OCI-LY1 (cell line): Measurements from ENCODE around the gene VCAN.

ENCODE experiments used
- H2AFZ ChIP-seq: fragments of 200-600 bp; sonication (generic), shearing (Covaris generic); 2 replicates; pipeline ENCODE4 v1.6.0; 2014; ENCODE audit warnings: antibody characterized with exemption, mild to moderate bottlenecking, low read length
- H3F3A ChIP-seq: fragments of 200-600 bp; sonication (generic), shearing (Covaris generic); 2 replicates; pipeline ENCODE4 v1.6.0; 2014; ENCODE audit warnings: mild to moderate bottlenecking, antibody characterized with exemption, low read length, moderate library complexity; ENCODE audit not compliant: insufficient read depth
- H3K27ac ChIP-seq: fragments of 200-600 bp; sonication (generic); 2 replicates; pipeline ENCODE4 v1.5.1; 2014; ENCODE audit warnings: low read length, mixed run types, mild to moderate bottlenecking, low read depth; ENCODE audit not compliant: poor library complexity, severe bottlenecking
- H3K27me3 ChIP-seq: fragments of 200-600 bp; sonication (generic); 2 replicates; pipeline ENCODE4 v1.6.0; 2014; ENCODE audit warnings: antibody characterized with exemption, mild to moderate bottlenecking, low read length, moderate library complexity; ENCODE audit not compliant: insufficient read depth
- H3K36me3 ChIP-seq: fragments of 200-600 bp; sonication (generic); 2 replicates; pipeline ENCODE4 v1.6.1; 2014; ENCODE audit warnings: mild to moderate bottlenecking, antibody characterized with exemption, low read length, moderate library complexity, mixed read lengths; ENCODE audit not compliant: insufficient read depth
- H3K4me1 ChIP-seq: fragments of 200-600 bp; sonication (generic); 2 replicates; pipeline ENCODE4 v1.5.1; 2014; ENCODE audit warnings: mild to moderate bottlenecking, low read length, moderate library complexity; ENCODE audit not compliant: insufficient read depth, severe bottlenecking
- H3K4me2 ChIP-seq: fragments of 200-600 bp; sonication (generic), shearing (Covaris generic); 2 replicates; pipeline ENCODE4 v1.6.1; 2014; ENCODE audit warnings: low read length
- H3K4me3 ChIP-seq: fragments of 200-600 bp; sonication (generic); 2 replicates; pipeline ENCODE4 v1.5.1; 2014; ENCODE audit warnings: low read length, low read depth, mild to moderate bottlenecking, mixed read lengths; ENCODE audit not compliant: poor library complexity, severe bottlenecking
- H3K79me2 ChIP-seq: fragments of 200-600 bp; shearing (Covaris generic); 2 replicates; pipeline ENCODE4 v1.6.1; 2016; ENCODE audit warnings: mixed run types, low read length, mixed read lengths; ENCODE audit not compliant: insufficient read depth
- H3K9ac ChIP-seq: fragments of 200-600 bp; sonication (generic), shearing (Covaris generic); 2 replicates; pipeline ENCODE4 v1.6.1; 2014; ENCODE audit warnings: mild to moderate bottlenecking, low read length, mixed read lengths
- H3K9me2 ChIP-seq: fragments of 200-600 bp; sonication (generic), shearing (Covaris generic); 2 replicates; pipeline ENCODE4 v1.6.1; 2014; ENCODE audit warnings: low read depth, mild to moderate bottlenecking, low read length, mixed read lengths
- H3K9me3 ChIP-seq: fragments of 200-600 bp; shearing (Covaris generic); 2 replicates; pipeline ENCODE4 v1.6.1; 2014; ENCODE audit warnings: low read length, mixed read lengths
- H4K20me1 ChIP-seq: fragments of 200-600 bp; sonication (generic), shearing (Covaris generic); 2 replicates; pipeline ENCODE4 v1.6.0; 2016; ENCODE audit warnings: mild to moderate bottlenecking, low read length; ENCODE audit not compliant: insufficient read depth
- CTCF ChIP-seq: fragments of 200-600 bp; sonication (generic), shearing (Covaris generic); IDR thresholded peaks from 2 replicates; pipeline ENCODE4 v1.5.1; 2017; ENCODE audit warnings: mild to moderate bottlenecking, antibody characterized with exemption, low read length, moderate library complexity, mixed read lengths
- EZH2 ChIP-seq: fragments of 200-600 bp; sonication (generic), shearing (Covaris generic); IDR thresholded peaks from 2 replicates; pipeline ENCODE4 v1.8.0; 2017; ENCODE audit warnings: borderline replicate concordance, mixed run types, mild to moderate bottlenecking, antibody characterized with exemption, low read length, moderate library complexity, mixed read lengths

Gene VCAN

DNA sequence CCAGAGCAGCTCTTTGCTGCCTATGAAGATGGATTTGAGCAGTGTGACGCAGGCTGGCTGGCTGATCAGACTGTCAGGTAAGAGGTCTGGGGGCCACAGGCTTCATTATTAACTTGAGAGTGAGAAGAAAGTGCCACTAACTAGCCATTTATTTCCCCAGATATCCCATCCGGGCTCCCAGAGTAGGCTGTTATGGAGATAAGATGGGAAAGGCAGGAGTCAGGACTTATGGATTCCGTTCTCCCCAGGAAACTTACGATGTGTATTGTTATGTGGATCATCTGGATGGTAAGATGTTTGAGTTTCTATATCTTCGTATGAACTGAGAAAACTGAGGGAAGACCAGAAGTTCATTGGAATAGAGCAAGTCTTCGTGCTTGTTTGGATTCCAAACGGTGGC, 22.1 kb downstream of the VCAN start:
- no peaks in the 10 kb centered on the region for H3K36me3 ChIP-seq
- H3K4me2 ChIP-seq = no peak overlapping the region
- H3K79me2 ChIP-seq = no peaks in the 10 kb centered on the region

DNA sequence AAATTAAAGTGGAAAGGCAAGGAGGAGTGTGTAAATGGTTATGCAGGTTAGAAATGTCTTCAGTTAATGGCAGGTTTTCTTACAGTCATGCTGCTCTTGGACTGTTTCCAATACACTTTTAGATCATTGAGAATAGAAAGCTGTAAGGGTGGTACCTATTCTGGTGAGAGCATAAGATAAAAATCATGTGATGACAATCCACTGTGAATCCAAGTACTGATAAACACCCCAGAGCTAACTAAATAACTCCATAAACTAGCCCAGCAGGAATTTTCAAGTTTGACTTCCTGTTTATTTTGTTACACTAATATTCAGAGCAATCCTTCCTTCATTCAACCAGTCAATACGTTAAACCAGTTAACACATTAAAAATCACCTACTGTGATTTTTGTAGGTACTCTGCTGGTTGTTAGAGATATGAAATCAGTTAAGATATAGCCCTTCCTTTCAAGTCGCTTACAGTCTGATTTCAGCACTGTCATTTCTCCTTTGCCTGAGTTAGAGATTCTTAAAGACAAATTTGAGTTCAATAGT, 22.6 kb downstream of the VCAN start:
- Histone ChIP-seq H3K9me2 (no peaks in the 10 kb centered on the region), H4K20me1 (no peaks in the 10 kb centered on the region), H3K4me1 (no peaks in the 10 kb centered on the region), H3K27ac (no peak overlapping the region), H3K79me2 (no peaks in the 10 kb centered on the region), H3K9me3 (no peaks in the 10 kb centered on the region), H2AFZ (no peak overlapping the region), H3F3A (no peaks in the 10 kb centered on the region), H3K9ac (no peak overlapping the region), H3K27me3 (no peaks in the 10 kb centered on the region), H3K36me3 (no peaks in the 10 kb centered on the region), H3K4me2 (no peak overlapping the region), H3K4me3 (no peak overlapping the region)
- no peak for TF ChIP-seq CTCF
- TF ChIP-seq EZH2 = no peak

More for the DNA sequence above, 22.1 kb downstream of the VCAN start:
- H3K27me3 ChIP-seq = no peaks in the 10 kb centered on the region
- no peak overlapping the region for H3K27ac ChIP-seq
- H3K9ac ChIP-seq = no peak overlapping the region
- H3K4me1 ChIP-seq = no peaks in the 10 kb centered on the region
- H3K4me3 ChIP-seq = no peak overlapping the region
- TF ChIP-seq EZH2 = no peak
- TF ChIP-seq CTCF = no peak
- H3F3A ChIP-seq = no peaks in the 10 kb centered on the region
- H3K9me2 ChIP-seq = no peaks in the 10 kb centered on the region
- no peaks in the 10 kb centered on the region for H4K20me1 ChIP-seq
- no peak overlapping the region for H2AFZ ChIP-seq
- H3K9me3 ChIP-seq = no peaks in the 10 kb centered on the region

DNA sequence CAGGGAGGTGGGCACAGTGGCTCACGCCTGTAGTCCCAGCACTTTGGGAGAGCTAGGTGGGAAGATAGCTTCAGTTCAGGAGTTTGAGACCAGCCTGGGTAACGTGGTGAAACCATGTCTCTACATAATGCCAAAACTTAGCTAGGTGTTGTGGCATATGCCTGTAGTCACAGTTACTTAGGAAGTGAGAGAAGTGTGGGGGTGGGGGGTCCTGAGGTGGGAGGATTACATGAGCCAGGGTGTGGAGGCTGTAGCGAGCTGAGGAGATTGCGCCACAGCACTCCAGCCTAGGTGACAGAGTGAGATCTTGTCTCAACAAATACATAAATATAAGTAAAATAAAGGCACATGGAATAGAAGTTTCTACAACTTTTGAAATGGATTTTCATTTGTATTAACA, 23.1 kb downstream of the VCAN start:
- no peaks in the 10 kb centered on the region for H4K20me1 ChIP-seq
- H3K4me2 ChIP-seq = no peak overlapping the region
- no peak for TF ChIP-seq CTCF
- no peak for TF ChIP-seq EZH2
- H2AFZ ChIP-seq = no peak overlapping the region
- H3F3A ChIP-seq = no peaks in the 10 kb centered on the region
- H3K9me3 ChIP-seq = no peaks in the 10 kb centered on the region
- H3K79me2 ChIP-seq = no peaks in the 10 kb centered on the region
- H3K9ac ChIP-seq = no peak overlapping the region
- H3K27me3 ChIP-seq = no peaks in the 10 kb centered on the region
- no peak overlapping the region for H3K27ac ChIP-seq
- no peaks in the 10 kb centered on the region for H3K9me2 ChIP-seq
- H3K36me3 ChIP-seq = no peaks in the 10 kb centered on the region
- H3K4me1 ChIP-seq = no peaks in the 10 kb centered on the region
- no peak overlapping the region for H3K4me3 ChIP-seq
